ENCODE data around the gene PPFIBP1. TPM values are rescaled to one million over a fixed set of nuclear protein-coding genes. Genes with fewer than 3 reads are reported as not detected.

PPFIBP1 gene
- total and polyA plus RNA-seq, 9 donors, result 61.3 to 216 (median 155) TPM

- TF ChIP-seq, protein P1, sequence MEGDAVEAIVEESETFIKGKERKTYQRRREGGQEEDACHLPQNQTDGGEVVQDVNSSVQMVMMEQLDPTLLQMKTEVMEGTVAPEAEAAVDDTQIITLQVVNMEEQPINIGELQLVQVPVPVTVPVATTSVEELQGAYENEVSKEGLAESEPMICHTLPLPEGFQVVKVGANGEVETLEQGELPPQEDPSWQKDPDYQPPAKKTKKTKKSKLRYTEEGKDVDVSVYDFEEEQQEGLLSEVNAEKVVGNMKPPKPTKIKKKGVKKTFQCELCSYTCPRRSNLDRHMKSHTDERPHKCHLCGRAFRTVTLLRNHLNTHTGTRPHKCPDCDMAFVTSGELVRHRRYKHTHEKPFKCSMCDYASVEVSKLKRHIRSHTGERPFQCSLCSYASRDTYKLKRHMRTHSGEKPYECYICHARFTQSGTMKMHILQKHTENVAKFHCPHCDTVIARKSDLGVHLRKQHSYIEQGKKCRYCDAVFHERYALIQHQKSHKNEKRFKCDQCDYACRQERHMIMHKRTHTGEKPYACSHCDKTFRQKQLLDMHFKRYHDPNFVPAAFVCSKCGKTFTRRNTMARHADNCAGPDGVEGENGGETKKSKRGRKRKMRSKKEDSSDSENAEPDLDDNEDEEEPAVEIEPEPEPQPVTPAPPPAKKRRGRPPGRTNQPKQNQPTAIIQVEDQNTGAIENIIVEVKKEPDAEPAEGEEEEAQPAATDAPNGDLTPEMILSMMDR (IDR thresholded peaks at IDR 0.05), result no peak
- no peak for TF ChIP-seq EP300 (IDR thresholded peaks at IDR 0.05)
- TF ChIP-seq POLR2A (IDR thresholded peaks at IDR 0.05), result no peak
- WGBS, 3 donors, result 95 to 97% (median 96%) methylated on average over 7 of the region's 7 CpGs
- no peak overlapping the region for H3K27ac ChIP-seq
- H3K9me3 ChIP-seq, result no peaks in the 10 kb centered on the region
- H3K36me3 ChIP-seq, result no peaks in the 10 kb centered on the region
- no peak for DNase-seq
- H3K27me3 ChIP-seq, result no peaks in the 10 kb centered on the region
- H3K4me1 ChIP-seq (ENCODE audit: insufficient read depth), result peaks cover 3% of the 10 kb centered on the region
- intact Hi-C loops (cut with DNase I), result no loop called here
- no peak overlapping the region for H3K4me3 ChIP-seq
Observed at GRCh38 chr12:27513155-27513824, 10.7 kb upstream of the PPFIBP1 start.

GRCh38 chr12:27515671-27516070 is 8.3 kb upstream of the PPFIBP1 start:
- Histone ChIP-seq H3K4me1 (ENCODE audit: insufficient read depth) (peaks cover 8% of the 10 kb centered on the region), H3K27me3 (no peaks in the 10 kb centered on the region), H3K4me3 (no peak overlapping the region), H3K36me3 (no peaks in the 10 kb centered on the region), H3K9me3 (no peaks in the 10 kb centered on the region), H3K27ac (no peak overlapping the region)
- TF ChIP-seq, protein P1 (IDR thresholded peaks at IDR 0.05), result no peak
- TF ChIP-seq EP300 (IDR thresholded peaks at IDR 0.05) (no peak), POLR2A (IDR thresholded peaks at IDR 0.05) (no peak)
- DNase-seq, result no peak
- intact Hi-C loops (cut with DNase I), result no loop called here
- 79 to 82% (median 81%) methylated on average over 9 of the region's 9 CpGs for WGBS, 3 donors

GRCh38 chr12:27516625-27517024 is 7.4 kb upstream of the PPFIBP1 start:
- peaks cover 10% of the 10 kb centered on the region for H3K4me1 ChIP-seq (ENCODE audit: insufficient read depth)
- no peaks in the 10 kb centered on the region for H3K27me3 ChIP-seq
- no peaks in the 10 kb centered on the region for H3K36me3 ChIP-seq
- WGBS, 3 donors, result 70 to 77% (median 70%) methylated on average over 4 of the region's 4 CpGs
- H3K9me3 ChIP-seq, result no peaks in the 10 kb centered on the region
- H3K4me3 ChIP-seq, result no peak overlapping the region
- DNase-seq, result no peak
- H3K27ac ChIP-seq, result no peak overlapping the region
- no peak for TF ChIP-seq POLR2A (IDR thresholded peaks at IDR 0.05)
- TF ChIP-seq EP300 (IDR thresholded peaks at IDR 0.05), result no peak
- TF ChIP-seq, protein P1 (IDR thresholded peaks at IDR 0.05), result no peak
- intact Hi-C loops (cut with DNase I), result no loop called here

DNA sequence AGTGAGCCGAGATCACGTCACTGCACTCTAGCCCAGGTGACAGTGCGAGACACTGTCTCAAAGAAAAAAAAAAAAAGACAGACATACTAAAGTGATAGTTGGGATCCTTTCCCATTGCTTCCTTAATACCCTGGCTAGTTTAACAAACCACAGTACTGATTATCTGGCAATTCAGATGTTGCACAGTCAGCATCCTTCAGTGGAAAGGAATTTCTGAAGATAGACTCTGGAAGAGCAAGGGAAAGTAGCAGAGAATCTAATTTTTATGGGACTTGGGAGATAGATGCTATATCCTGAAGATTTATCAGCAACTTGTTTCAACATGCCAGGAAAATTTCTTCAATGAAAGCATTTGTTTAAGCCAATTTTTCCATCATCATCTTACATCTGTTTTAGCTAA is 6.5 kb upstream of the PPFIBP1 start:
- no peaks in the 10 kb centered on the region for H3K27me3 ChIP-seq
- H3K36me3 ChIP-seq, result no peaks in the 10 kb centered on the region
- intact Hi-C loops (cut with DNase I), result no loop called here
- no peak overlapping the region for H3K4me3 ChIP-seq
- TF ChIP-seq EP300 (IDR thresholded peaks at IDR 0.05) (no peak), POLR2A (IDR thresholded peaks at IDR 0.05) (no peak)
- TF ChIP-seq, protein P1 (IDR thresholded peaks at IDR 0.05), result no peak
- no peak for DNase-seq
- H3K9me3 ChIP-seq, result no peaks in the 10 kb centered on the region
- H3K27ac ChIP-seq, result no peak overlapping the region
- H3K4me1 ChIP-seq (ENCODE audit: insufficient read depth), result peaks cover 12% of the 10 kb centered on the region
- 83 to 85% (median 83%) methylated on average over 3 of the region's 3 CpGs for WGBS, 3 donors
